Keratinocyte (primary cell): ENCODE data around the gene PPP1R37. TPM values are rescaled to one million over a fixed set of nuclear protein-coding genes. Genes with fewer than 3 reads are reported as not detected.

ENCODE experiments used
- DNase-seq: peaks from one replicate; pipeline ENCODE4 v3.0.0-alpha.2; 2011; ENCODE audit warnings: low read depth, missing footprints, low spot score
- FAIRE-seq: peaks from 2 replicates; lab custom pipeline; 2011; peaks lifted over from hg19 to GRCh38; lab: Jason Lieb, UNC
- H2AFZ ChIP-seq: 2 replicates; pipeline ENCODE4 v1.6.0; 2012; ENCODE audit warnings: low read length, control low read depth, inconsistent platforms; ENCODE audit not compliant: control insufficient read depth
- H3K27ac ChIP-seq: 2 replicates; pipeline ENCODE4 v1.5.1; 2011; ENCODE audit warnings: low read length; ENCODE audit not compliant: control insufficient read depth, insufficient read depth
- H3K27me3 ChIP-seq: 3 replicates; pipeline ENCODE4 v1.6.0; 2011; ENCODE audit warnings: low read length; ENCODE audit not compliant: control insufficient read depth, insufficient read depth; ENCODE audit errors: extremely low read depth
- H3K36me3 ChIP-seq, 2 experiments: 2 replicates in 1 of 2; 3 replicates in 1 of 2; pipeline ENCODE4 v1.5.1; 2011; ENCODE audit warnings: low read length in 2 of 2, mild to moderate bottlenecking in 1 of 2; ENCODE audit not compliant: control insufficient read depth in 2 of 2, insufficient read depth in 2 of 2; ENCODE audit errors: extremely low read depth in 1 of 2
- H3K4me1 ChIP-seq: 3 replicates; pipeline ENCODE4 v1.5.1; 2011; ENCODE audit warnings: low read length; ENCODE audit not compliant: control insufficient read depth, insufficient read depth; ENCODE audit errors: extremely low read depth
- H3K4me2 ChIP-seq: 3 replicates; pipeline ENCODE4 v1.6.0; 2011; ENCODE audit warnings: low read depth, low read length; ENCODE audit not compliant: control insufficient read depth, insufficient read depth; ENCODE audit errors: extremely low read depth
- H3K4me3 ChIP-seq, 3 experiments: fragments of 200-600 bp in 1 of 3; sonication (generic) in 1 of 3; 2 replicates in 2 of 3; 3 replicates in 1 of 3; pipeline ENCODE4 v1.5.1; 2011 to 2016; ENCODE audit warnings: low read length in 3 of 3, mild to moderate bottlenecking in 3 of 3, control low read depth in 2 of 3, inconsistent platforms in 1 of 3, low read depth in 1 of 3, mixed read lengths in 1 of 3, mixed run types in 1 of 3, moderate library complexity in 1 of 3; ENCODE audit not compliant: control insufficient read depth in 2 of 3, insufficient read depth in 2 of 3; ENCODE audit errors: extremely low read depth in 1 of 3
- H3K79me2 ChIP-seq: 2 replicates; pipeline ENCODE4 v1.6.0; 2012; ENCODE audit warnings: low read length; ENCODE audit not compliant: control insufficient read depth, insufficient read depth
- H3K9ac ChIP-seq: 3 replicates; pipeline ENCODE4 v1.6.0; 2011; ENCODE audit warnings: low read length; ENCODE audit not compliant: control insufficient read depth, insufficient read depth; ENCODE audit errors: extremely low read depth
- H3K9me1 ChIP-seq: 3 replicates; pipeline ENCODE4 v1.6.0; 2011; ENCODE audit warnings: low read length; ENCODE audit not compliant: control insufficient read depth, insufficient read depth; ENCODE audit errors: extremely low read depth
- H3K9me3 ChIP-seq: 2 replicates; pipeline ENCODE4 v1.5.1; 2012; ENCODE audit warnings: low read depth, low read length; ENCODE audit not compliant: control insufficient read depth
- H4K20me1 ChIP-seq: 3 replicates; pipeline ENCODE4 v1.6.0; 2011; ENCODE audit warnings: low read length; ENCODE audit not compliant: control insufficient read depth, insufficient read depth; ENCODE audit errors: extremely low read depth
- CTCF ChIP-seq, 3 experiments: IDR thresholded peaks in 1 of 3; conservative IDR thresholded peaks in 1 of 3; optimal IDR thresholded peaks in 1 of 3; 2 replicates in 2 of 3; 3 replicates in 1 of 3; pipeline versions ENCODE3 to v1.5.1; 2011; ENCODE audit warnings: low read length in 3 of 3, mild to moderate bottlenecking in 3 of 3, moderate library complexity in 2 of 3, control low read depth in 1 of 3, inconsistent platforms in 1 of 3; ENCODE audit not compliant: insufficient read depth in 2 of 3; ENCODE audit errors: extremely low read depth in 1 of 3
- EZH2 ChIP-seq: IDR thresholded peaks from one replicate; pipeline ENCODE4 v1.6.1; 2012; ENCODE audit warnings: inconsistent platforms, mild to moderate bottlenecking, low read length, moderate library complexity
- dilution Hi-C: fragments of 300-500 bp; cut with MboI; formaldehyde crosslinking; loops from one replicate; pipeline ENCODE4 v1.7.0; 2020; ENCODE audit warnings: low sequenced_read_pairs; ENCODE audit not compliant: extremely low pct_ligation_motif_present
- polyA plus RNA-seq, 5 experiments: library from polyadenylated mRNA; depleted of rRNA in 3 of 5; stranded (reverse) in 3 of 5; stranded (forward) in 1 of 5; unstranded in 1 of 5; fragments of >200 nt; gene quantifications; 1 replicate in 1 of 5; 2 replicates in 3 of 5; 3 replicates in 1 of 5; pipeline versions ENCODE4 v1.2.1 to v1.2.3, GENCODE V29; 2011 to 2012; ENCODE audit warnings: missing spikeins in 2 of 5, low read depth in 1 of 5, low replicate concordance in 1 of 5

PPP1R37 gene
- polyA plus RNA-seq, 1 donor (not counting 4 experiments of a cell fraction or from before 2014, with no cell fraction given): 8.6 TPM

- Histone ChIP-seq H3K9me1 (peaks cover 3% of the 10 kb centered on the region), H3K4me3 (no peak overlapping the region), H2AFZ (no peak overlapping the region), H3K79me2 (peaks cover 30% of the 10 kb centered on the region), H3K36me3 (peaks cover 0 to 5% of the 10 kb centered on the region in 2 experiments), H3K27me3 (no peaks in the 10 kb centered on the region), H3K27ac (no peak overlapping the region), H3K4me2 (no peak overlapping the region), H3K9me3 (no peaks in the 10 kb centered on the region), H3K9ac (no peak overlapping the region), H4K20me1 (peaks cover 3% of the 10 kb centered on the region), H3K4me1 (peaks cover 2% of the 10 kb centered on the region)
- DNase-seq: no peak
- dilution Hi-C loops: no loop called here
- TF ChIP-seq CTCF (optimal IDR thresholded peaks at IDR 0.05 in 1 of 3, IDR thresholded peaks at IDR 0.05 in 1 of 3, conservative IDR thresholded peaks at IDR 0.05 in 1 of 3; ENCODE audit: extremely low read depth in 1 of 3, insufficient read depth in 2 of 3, low read length in 3 of 3) (no peak), EZH2 (no peak)
- no peak for FAIRE-seq
Measured at GRCh38 chr19:45135176-45135885, 42.4 kb downstream of the PPP1R37 start.

GRCh38 chr19:45136507-45137178 lies 43.7 kb downstream of the PPP1R37 start:
- TF ChIP-seq CTCF (optimal IDR thresholded peaks at IDR 0.05 in 1 of 3, IDR thresholded peaks at IDR 0.05 in 1 of 3, conservative IDR thresholded peaks at IDR 0.05 in 1 of 3; ENCODE audit: extremely low read depth in 1 of 3, insufficient read depth in 2 of 3, low read length in 3 of 3) (no peak), EZH2 (no peak)
- H3K27me3 ChIP-seq: no peaks in the 10 kb centered on the region
- peaks cover 3% of the 10 kb centered on the region for H3K9me1 ChIP-seq
- FAIRE-seq (no peak), DNase-seq (no peak)
- H3K9me3 ChIP-seq: no peaks in the 10 kb centered on the region
- no peak overlapping the region for H3K27ac ChIP-seq
- no peak overlapping the region for H2AFZ ChIP-seq
- H3K4me3 ChIP-seq: no peak overlapping the region
- H3K4me1 ChIP-seq: no peaks in the 10 kb centered on the region
- H3K36me3 ChIP-seq: peaks cover 7 to 9% of the 10 kb centered on the region in 2 experiments
- H3K9ac ChIP-seq: no peak overlapping the region
- dilution Hi-C loops: no loop called here
- H3K79me2 ChIP-seq: peaks cover 22% of the 10 kb centered on the region
- H3K4me2 ChIP-seq: no peak overlapping the region
- H4K20me1 ChIP-seq: no peaks in the 10 kb centered on the region
